Measurements from ENCODE around the gene GGA2. TPM values are rescaled to one million over a fixed set of nuclear protein-coding genes. Genes with fewer than 3 reads are reported as not detected.

GGA2 gene
- total RNA-seq, 1 experiment from 2014 or later = 90.4 TPM

- Mint-ChIP-seq H3K4me1 (ENCODE audit: low read depth, unreplicated experiment) (peaks cover 15% of the 10 kb centered on the region), H3K4me3 (ENCODE audit: low read depth, unreplicated experiment) (no peak overlapping the region), H3K9me3 (ENCODE audit: low read depth, unreplicated experiment) (no peaks in the 10 kb centered on the region), H3K27me3 (ENCODE audit: unreplicated experiment) (no peaks in the 10 kb centered on the region), H3K36me3 (ENCODE audit: insufficient read depth, unreplicated experiment) (peaks cover 48% of the 10 kb centered on the region), H3K27ac (ENCODE audit: unreplicated experiment) (peak overlapping the region; percentile 60)
- BruUV-seq (replicated peaks) = no TSS peak
- TF ChIP-seq CTCF (IDR thresholded peaks at IDR 0.05; ENCODE audit: unreplicated experiment) = no peak
- CTCF ChIA-PET = interaction anchor here (0.6 to 1.1 kb wide), 3 partner anchors 14 to 105 kb away, joined by 3 to 5 read pairs (median 3); partner anchors contain the start of gene NDUFAB1
- no peak for DNase-seq
- intact Hi-C loops (cut with micrococcal nuclease; ENCODE audit: unreplicated experiment) = no loop called here
Measured at GRCh38 chr16:23491490-23492391, 18.6 kb downstream of the GGA2 start.

- no peak for TF ChIP-seq CTCF (IDR thresholded peaks at IDR 0.05; ENCODE audit: unreplicated experiment)
- Mint-ChIP-seq H3K9me3 (ENCODE audit: low read depth, unreplicated experiment) (no peaks in the 10 kb centered on the region), H3K27ac (ENCODE audit: unreplicated experiment) (no peak overlapping the region), H3K27me3 (ENCODE audit: unreplicated experiment) (no peaks in the 10 kb centered on the region), H3K4me1 (ENCODE audit: low read depth, unreplicated experiment) (no peaks in the 10 kb centered on the region), H3K4me3 (ENCODE audit: low read depth, unreplicated experiment) (no peak overlapping the region), H3K36me3 (ENCODE audit: insufficient read depth, unreplicated experiment) (peaks cover 67% of the 10 kb centered on the region)
- intact Hi-C loops (cut with micrococcal nuclease; ENCODE audit: unreplicated experiment) = no loop called here
- no TSS peak for BruUV-seq (replicated peaks)
- no peak for DNase-seq
- CTCF ChIA-PET = no interaction called here
Measured at GRCh38 chr16:23486480-23486879, 23.8 kb downstream of the GGA2 start.

- intact Hi-C loops (cut with micrococcal nuclease; ENCODE audit: unreplicated experiment) = no loop called here
- Mint-ChIP-seq H3K4me3 (ENCODE audit: low read depth, unreplicated experiment) (no peak overlapping the region), H3K27ac (ENCODE audit: unreplicated experiment) (no peak overlapping the region), H3K4me1 (ENCODE audit: low read depth, unreplicated experiment) (no peaks in the 10 kb centered on the region), H3K27me3 (ENCODE audit: unreplicated experiment) (no peaks in the 10 kb centered on the region), H3K9me3 (ENCODE audit: low read depth, unreplicated experiment) (no peaks in the 10 kb centered on the region), H3K36me3 (ENCODE audit: insufficient read depth, unreplicated experiment) (peaks cover 67% of the 10 kb centered on the region)
- no peak for DNase-seq
- no TSS peak for BruUV-seq (replicated peaks)
- CTCF ChIA-PET = no interaction called here
- TF ChIP-seq CTCF (IDR thresholded peaks at IDR 0.05; ENCODE audit: unreplicated experiment) = no peak
Measured at GRCh38 chr16:23485841-23486240, 24.5 kb downstream of the GGA2 start.

- no peak for TF ChIP-seq CTCF (IDR thresholded peaks at IDR 0.05; ENCODE audit: unreplicated experiment)
- Mint-ChIP-seq H3K4me1 (ENCODE audit: low read depth, unreplicated experiment) (no peaks in the 10 kb centered on the region), H3K9me3 (ENCODE audit: low read depth, unreplicated experiment) (no peaks in the 10 kb centered on the region), H3K4me3 (ENCODE audit: low read depth, unreplicated experiment) (no peak overlapping the region), H3K27me3 (ENCODE audit: unreplicated experiment) (no peaks in the 10 kb centered on the region), H3K27ac (ENCODE audit: unreplicated experiment) (no peak overlapping the region), H3K36me3 (ENCODE audit: insufficient read depth, unreplicated experiment) (peaks cover 63% of the 10 kb centered on the region)
- intact Hi-C loops (cut with micrococcal nuclease; ENCODE audit: unreplicated experiment) = no loop called here
- CTCF ChIA-PET = interaction anchor here (0.6 kb wide), 1 partner anchor 239 kb away, joined by 3 read pairs; no protein-coding TSS in a partner anchor
- no peak for DNase-seq
- no TSS peak for BruUV-seq (replicated peaks)
Measured at GRCh38 chr16:23485257-23485614, 25.1 kb downstream of the GGA2 start.
